Central memory CD4-positive, alpha-beta T cell (primary cell): Measurements from ENCODE around the gene NFATC4.
A peak's percentile ranks its signal among the peaks of the same experiment; 100 is the strongest.
"Not testable (repeated sequence)": the region's sequence is repeated elsewhere in the genome, so short reads cannot be mapped to it uniquely, and the experiment has no call there.

Source experiments
- DNase-seq: peaks from one replicate; pipeline ENCODE4 v3.0.0; 2022
- total RNA-seq, 3 experiments: gene quantifications; one replicate each; lab custom pipeline; 2026; lab: John Stamatoyannopoulos, UW

NFATC4 gene
- 0 reads per million in 3 experiments for total RNA-seq

- DNase-seq, result peak; percentile 4
Measured at GRCh38 chr14:24367514-24368211, at the start of gene NFATC4. Gene NFATC4, plus strand, starts transcription at chr14:24368184. Its CDS starts 157 bp downstream, at chr14:24368341.

GRCh38 chr14:24321212-24321975 is 46.6 kb upstream of the NFATC4 start:
- no peak for DNase-seq

DNA sequence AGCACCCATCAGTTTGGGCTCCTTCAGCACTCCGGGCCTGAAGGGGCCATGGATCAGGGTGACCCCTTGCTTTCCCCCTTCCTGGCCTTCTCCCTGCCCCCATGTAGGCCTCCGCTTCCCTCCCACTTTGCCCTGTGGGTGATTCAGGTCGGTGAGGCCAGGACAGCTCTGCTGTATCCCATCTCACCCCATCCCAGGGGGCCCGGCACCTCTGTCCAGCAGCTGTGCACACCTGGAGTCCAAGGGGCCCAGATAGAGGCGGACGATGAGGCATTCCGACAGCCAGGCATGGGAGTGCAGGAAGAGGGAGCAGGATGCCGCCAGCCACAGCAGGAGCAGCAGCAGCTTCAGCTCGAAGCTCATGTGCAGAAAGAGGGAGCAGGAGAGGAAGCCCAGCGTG is 45.3 kb upstream of the NFATC4 start:
- no peak for DNase-seq

- DNase-seq, result no peak
Measured at GRCh38 chr14:24323341-24323740, 44.6 kb upstream of the NFATC4 start.

DNA sequence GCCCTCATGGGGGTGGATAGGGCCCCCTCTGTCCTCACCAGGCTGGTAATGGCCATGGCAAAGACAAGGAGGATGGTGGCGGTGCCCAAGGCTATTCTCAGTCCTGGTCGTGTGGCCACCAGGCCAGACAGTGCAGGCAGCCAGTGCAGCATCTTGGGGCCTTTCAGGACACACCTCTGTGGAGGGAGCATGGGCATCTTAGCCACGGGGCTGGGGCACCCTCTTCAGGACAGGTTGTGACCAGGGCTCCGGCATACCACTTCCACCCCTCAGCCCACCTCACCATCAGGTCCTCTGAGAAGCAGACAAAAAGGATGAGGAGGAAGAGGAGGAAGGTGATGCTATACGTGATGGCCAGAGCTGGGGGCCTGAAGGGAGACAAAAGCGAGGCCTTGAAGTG is 44.0 kb upstream of the NFATC4 start:
- DNase-seq, result no peak

- no peak for DNase-seq
Measured at GRCh38 chr14:24325041-24325530, 42.9 kb upstream of the NFATC4 start.

DNA sequence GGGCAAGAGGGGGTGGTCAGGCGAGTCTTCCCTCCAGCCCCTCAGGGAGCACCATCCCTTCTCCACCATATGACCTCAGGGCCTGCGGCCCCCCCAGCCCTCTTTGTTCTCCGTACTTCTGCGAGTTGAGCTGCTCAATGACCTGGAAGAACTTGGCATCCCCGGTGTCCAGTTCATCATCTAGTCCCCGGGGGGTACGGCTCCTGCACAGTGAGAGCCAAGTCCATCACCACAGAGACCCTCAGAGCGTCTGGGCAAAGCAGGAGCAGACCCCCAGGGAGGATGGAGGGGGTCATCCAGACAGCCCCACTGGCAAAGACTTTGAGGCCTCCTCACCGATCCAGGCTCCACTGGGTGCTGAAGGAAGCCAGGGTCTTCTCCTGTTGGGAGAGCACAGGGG is 42.0 kb upstream of the NFATC4 start:
- DNase-seq, result no peak

- no peak for DNase-seq
Measured at GRCh38 chr14:24327303-24327702, 40.7 kb upstream of the NFATC4 start.

DNA sequence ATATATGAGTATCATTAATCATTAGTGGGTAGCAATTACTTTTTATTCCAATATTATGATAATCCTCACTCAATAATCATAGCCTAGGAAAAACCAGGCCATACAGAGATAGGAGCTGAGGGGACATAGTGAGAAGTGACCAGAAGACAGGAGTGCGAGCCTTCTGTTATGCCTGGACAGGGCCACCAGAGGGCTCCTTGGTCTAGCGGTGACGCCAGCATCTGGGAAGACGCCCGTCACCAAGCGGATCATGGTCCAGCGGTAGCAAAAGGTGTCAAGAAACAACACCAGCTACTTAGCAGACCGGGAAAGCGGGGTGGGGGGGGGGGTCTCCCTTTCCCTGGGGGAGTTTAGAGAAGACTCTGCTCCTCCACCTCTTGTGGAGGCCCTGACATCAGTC is 40.1 kb upstream of the NFATC4 start:
- DNase-seq, result not testable (repeated sequence)

DNA sequence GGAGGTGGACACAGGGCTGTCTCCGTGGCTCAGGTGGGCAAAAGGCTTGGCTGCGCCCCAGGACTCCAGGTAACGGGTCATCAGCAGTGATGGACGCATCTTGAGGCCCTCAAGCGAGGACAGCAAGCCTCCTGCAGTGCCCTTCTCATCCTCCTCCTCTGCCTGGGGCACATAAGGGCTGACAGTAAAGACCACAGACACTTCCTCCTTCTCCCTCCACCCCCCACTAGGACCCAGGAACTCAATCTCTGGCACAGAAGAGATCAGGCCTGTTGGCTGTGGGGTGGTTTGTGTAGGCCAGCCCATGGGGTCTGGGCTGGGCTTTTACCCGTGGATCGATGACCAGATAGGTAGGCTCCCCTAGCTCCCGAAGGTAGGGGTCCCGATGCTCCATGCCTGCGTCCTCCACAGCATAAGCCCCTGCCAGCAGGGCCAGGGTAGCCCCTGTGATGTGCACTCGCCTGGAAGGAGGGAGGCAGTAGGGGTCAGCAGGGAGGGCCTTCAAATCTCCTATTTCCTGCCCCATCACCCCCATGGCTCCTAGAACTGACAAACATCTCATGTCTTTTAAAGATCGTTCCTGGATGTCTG is 38.8 kb upstream of the NFATC4 start:
- no peak for DNase-seq

GRCh38 chr14:24329736-24330135 is 38.2 kb upstream of the NFATC4 start:
- DNase-seq, result peak; percentile 62

DNA sequence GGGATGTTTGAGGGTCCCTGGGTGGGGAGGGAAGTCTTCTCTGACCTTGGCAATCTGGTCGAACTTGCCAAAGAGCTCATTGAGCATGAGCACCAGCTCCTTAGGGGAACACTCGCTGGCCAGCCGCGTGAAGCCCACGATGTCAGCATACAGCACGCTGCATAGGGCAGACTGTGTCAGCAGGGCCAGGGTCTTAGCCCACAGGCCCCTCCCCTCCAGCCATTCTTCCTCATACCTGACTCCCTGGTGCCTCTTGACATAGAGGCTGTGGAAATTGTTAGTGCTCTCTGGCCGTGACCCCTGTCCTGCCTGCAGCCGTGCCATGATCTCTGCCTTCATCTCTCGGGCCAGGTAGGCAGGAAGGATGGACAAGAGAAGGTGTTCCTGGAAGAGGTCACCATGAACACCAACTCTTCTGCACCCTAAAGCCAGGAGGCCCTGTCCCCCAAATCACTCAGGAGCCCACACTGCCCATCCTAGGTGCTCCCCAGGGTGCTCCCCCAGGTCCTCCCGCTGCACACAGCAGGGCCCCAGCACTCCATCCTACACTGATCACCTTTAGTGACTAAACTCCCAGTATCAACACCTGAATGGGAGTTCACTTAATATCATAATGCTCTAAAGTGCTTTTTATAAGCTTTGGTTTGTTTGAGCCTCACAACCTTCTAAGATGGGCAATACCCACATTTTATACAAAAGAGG is 36.9 kb upstream of the NFATC4 start:
- DNase-seq, result no peak

- DNase-seq, result no peak
Measured at GRCh38 chr14:24331731-24332267, 36.2 kb upstream of the NFATC4 start.

- peak; percentile 89 for DNase-seq
Measured at GRCh38 chr14:24332268-24332993, 35.6 kb upstream of the NFATC4 start.

DNA sequence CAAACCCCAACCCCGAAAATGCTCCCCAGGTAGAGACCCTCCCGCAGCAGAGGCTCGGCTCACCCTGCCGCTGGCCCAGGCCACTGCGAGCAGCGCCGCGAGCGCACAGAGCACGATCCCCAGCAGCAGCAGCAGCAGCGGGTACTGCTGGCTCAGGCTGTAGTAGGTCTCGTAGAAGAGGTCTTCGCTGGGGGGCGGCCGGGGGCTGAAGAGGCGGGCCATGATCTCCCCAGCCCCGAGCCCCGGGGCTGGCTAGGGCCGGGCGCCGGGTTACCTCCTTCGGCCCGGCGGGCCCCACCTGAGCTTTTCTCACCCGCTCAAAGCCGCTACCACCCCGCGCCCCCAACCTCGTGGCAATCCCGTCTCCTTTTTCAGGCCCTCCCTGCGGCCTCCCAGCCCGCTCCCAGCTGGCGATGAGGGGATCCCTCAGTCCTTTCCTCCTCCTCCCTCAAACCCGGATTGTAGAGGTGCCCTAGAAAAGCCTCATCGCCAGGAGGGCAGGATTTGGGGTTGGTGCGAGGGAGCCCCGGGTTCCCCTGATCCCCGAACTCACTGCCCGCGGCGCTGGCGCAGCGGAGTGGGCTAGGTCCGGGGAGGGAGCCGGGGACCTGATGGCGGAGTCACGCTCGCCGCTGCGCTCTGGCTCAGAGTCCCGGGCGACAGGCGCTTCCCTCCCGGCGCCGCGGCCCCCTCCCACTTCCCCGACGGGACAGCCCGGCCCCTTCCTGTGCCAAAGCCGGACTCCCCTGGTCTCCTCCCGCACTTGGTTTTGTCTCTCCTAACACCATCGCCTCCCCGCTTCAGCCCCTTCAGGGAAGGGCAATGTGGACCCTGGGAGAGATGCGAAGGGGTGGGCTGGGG is 33.3 kb upstream of the NFATC4 start, which contains the start of gene ADCY4:
Gene ADCY4 (minus strand): TSS at position 641 of the 861 bp plus-strand sequence. CDS start 419 bp downstream, at position 222.
- no peak for DNase-seq

- DNase-seq, result no peak
Measured at GRCh38 chr14:24335461-24336171, 32.4 kb upstream of the NFATC4 start.

DNA sequence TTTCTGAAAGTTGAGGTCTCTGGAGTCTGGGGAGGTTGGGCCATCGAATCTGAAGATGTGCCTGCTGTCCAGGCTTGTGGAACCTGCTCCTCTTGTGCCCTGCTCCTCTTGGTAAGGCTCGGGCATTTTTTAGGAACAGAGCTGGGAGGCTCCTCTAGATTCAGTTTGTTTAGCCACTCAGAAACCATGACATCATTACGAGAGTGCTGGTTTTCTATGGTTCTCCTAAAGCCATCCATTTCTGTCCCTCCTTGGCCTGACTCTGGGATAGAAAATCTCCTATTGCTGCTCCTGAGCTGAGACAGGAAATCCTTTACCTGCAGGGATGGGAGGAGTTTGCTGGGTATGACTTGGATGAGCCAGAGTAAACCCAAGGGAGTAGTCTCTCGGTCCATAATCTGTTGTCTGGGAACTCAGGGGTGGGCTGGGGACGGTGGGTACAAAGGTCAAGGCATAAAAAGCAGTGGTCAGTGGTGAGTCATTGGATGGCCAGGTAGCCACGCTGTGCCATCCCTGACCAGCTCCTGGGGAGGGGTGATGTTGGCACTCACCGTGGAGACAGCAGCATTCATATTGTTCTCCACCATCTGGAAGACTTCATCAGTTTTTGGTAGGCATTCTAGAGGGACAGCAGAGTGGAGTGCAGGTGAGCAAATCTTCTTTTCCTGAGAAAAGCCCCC is 30.7 kb upstream of the NFATC4 start:
- no peak for DNase-seq

DNA sequence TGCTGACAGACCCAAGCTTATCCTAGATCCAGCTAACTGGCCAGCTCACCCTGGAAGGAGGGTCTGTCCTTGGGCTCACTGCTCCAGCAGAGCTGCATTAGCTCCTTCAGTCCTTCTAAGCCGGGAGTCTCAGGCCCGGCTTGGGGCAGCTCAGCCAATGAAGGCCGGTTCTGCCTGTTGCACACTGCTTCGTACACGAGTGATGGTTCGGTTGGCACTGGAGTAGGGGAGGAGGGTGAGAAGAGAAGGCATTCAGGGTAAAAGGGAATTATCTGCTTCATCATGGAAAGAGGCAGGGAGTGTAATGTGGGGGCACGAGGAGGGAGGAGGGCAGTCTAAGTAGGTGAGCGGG is 30.2 kb upstream of the NFATC4 start:
- DNase-seq, result no peak

DNA sequence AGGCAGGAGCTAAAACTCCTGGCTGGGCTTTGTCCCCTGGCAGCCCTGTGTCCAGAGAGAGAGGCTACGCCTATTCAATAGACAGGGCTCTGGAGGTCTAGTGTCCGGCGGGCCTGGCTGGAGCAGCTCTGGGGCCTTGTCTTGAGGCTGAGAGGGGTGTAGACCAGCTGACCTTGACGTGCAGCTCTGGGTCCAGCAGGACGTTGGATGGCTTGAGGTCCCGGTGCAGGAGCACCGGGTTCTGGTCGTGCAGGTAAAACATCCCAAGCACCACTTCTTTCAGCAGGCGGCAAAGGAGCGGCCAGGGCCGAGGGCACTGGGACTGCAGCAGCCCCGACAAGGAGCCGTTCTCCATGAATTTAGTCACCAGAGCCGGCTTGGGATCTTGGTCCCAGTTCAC is 29.1 kb upstream of the NFATC4 start:
- DNase-seq, result no peak
